Mammary microvascular endothelial cell (primary cell): ENCODE results near the gene ZNF80. TPM values are rescaled to one million over a fixed set of nuclear protein-coding genes. Genes with fewer than 3 reads are reported as not detected.

Source experiments
- total RNA-seq: library from RNA; depleted of rRNA; stranded (reverse); fragments of >200 nt; gene quantifications from 2 replicates; pipeline ENCODE4 v1.2.3, GENCODE V29; 2015

Gene ZNF80
- not detected in 2 replicates for total RNA-seq

DNA sequence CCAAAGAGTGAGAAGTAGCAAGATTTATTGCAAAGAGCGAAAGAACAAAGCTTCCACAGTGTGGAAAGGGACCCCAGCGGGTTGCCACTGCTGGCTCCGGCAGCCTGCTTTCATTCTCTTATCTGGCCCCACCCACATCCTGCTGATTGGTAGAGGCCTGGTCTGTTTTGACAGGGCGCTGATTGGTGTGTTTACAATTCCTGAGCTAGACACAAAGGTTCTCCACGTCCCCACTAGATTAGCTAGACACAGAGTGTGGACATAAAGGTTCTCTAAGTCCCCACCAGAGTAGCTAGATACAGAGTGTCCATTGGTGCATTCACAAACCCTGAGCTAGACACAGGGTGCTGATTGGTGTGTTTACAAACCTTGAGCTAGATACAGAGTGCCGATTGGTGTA lies at the start of gene ZNF80:
TSS of gene ZNF80 (minus strand) at position 101 of the 400 bp plus-strand sequence. CDS start 504 bp downstream, outside the sequence.

Other genes with a start within 250 kb of the ZNF80 start
- gene CCDC191, start 181.1 kb downstream of the ZNF80 start, total RNA-seq = 0.44 and 0.80 TPM in 2 replicates
- gene QTRT2, start 180.8 kb downstream of the ZNF80 start, total RNA-seq = 22.3 and 22.8 TPM in 2 replicates
- gene DRD3, start 58.5 kb downstream of the ZNF80 start, total RNA-seq = not detected in 2 replicates
- not detected in 2 replicates for gene TIGIT, start 56.5 kb upstream of the ZNF80 start, total RNA-seq